HG03378 (cell line): ENCODE measurements around the gene MFSD11.

Experiments used
- ATAC-seq: cut with Tn5 transposase; IDR thresholded peaks from one replicate; pipeline ENCODE4 v1.9.1; 2021; ENCODE audit warnings: mild to moderate bottlenecking, moderate library complexity; ENCODE audit not compliant: unreplicated experiment

The MFSD11 gene

DNA sequence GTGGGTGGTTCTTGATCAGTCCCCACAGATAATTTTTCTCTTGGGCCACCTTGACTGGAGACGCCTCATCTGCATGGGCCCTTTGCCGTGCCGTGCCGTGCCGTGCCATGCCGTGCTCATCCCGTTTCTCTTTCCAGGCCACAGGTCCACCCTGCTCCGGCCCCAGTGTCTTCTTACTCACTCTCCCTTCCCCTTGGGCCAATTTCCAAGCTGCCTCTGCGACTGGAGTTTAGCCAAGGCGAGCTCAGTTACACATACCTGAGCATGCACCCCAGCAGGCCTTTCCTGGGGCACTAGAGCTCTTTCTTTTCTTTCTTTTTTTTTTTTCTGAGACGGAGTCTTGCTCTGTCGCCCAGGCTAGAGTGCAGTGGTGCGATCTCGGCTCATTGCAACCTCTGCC, 89.8 kb downstream of the MFSD11 start:
- no peak for ATAC-seq
